ENCODE measurements around the gene STXBP5. TPM values are rescaled to one million over a fixed set of nuclear protein-coding genes. Genes with fewer than 3 reads are reported as not detected.

STXBP5 gene
- total RNA-seq = 28.6 and 29.5 TPM in 2 replicates

DNA sequence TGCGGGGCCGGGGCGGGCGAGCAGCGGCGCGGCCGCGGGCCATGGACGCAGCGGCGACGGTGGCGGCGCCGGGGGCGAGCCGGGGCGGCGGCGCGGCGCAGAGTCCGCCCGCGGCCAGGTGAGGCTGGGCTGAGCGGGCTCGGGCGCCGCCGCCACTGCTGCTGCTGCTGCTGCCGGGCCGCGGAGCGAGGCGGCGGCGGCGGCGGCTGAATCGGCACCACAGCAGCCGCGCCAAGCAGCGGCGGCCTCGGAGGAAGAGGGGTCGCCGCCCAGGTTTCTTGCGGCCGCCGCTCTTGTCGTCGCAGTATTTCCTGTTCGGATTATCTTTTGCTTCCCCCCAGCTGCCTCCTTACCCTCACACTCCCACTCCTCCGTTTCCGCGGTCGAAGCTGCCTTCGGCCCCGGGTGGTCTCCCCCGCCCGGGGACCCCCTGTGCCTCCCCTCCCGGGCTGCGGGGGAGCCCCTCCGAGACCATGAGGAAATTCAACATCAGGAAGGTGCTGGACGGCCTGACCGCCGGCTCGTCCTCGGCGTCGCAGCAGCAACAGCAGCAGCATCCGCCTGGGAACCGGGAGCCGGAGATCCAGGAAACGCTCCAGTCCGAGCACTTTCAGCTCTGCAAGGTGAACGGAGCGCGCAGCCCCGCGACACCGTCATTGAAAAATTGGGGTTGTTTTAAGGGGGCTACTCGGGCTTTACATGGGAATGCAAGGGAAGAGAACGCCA, at the start of gene STXBP5:
STXBP5 (plus strand) TSS at position 358 of the 726 bp plus-strand sequence; CDS start at position 474, 116 bp downstream.
- peak within 1 kb of the TSS; percentile 98 for H3K4me3 Mint-ChIP-seq
- H3K4me1 Mint-ChIP-seq = peaks cover 35% of the 10 kb centered on the region
- intact Hi-C loops (cut with micrococcal nuclease) = loop anchor here (5.0 to 10.0 kb wide), 2 partner anchors 118 to 1389 kb away; partner anchors contain the start of gene FBXO30
- peaks cover 3% of the 10 kb centered on the region for H3K9me3 Mint-ChIP-seq
- H3K27me3 Mint-ChIP-seq = no peaks in the 10 kb centered on the region
- DNase-seq = peak; percentile 81
- peaks cover 12% of the 10 kb centered on the region for H3K36me3 Mint-ChIP-seq (ENCODE audit: low read depth)
- peak within 1 kb of the TSS; percentile 93 for H3K27ac Mint-ChIP-seq

DNA sequence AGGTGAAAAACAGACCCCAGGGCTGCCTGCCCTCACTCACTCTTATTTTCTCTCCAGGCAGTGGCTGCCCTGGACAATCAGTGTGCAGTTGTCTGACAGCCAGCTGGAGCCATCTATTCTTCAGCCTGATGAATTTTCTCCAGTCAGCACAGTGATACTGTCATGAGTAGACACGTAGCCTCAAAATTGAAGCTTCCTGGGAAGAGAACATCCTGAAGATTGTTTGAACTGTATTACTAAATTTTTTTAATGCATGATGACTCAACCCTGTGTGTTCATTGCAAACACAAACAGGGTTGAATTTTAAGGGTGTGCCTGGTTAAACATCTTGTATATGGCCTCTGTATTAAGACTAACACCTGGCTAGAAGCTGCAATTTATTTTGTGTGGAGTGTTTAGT, 49.8 kb upstream of the STXBP5 start:
- H3K36me3 Mint-ChIP-seq (ENCODE audit: low read depth) = no peaks in the 10 kb centered on the region
- DNase-seq = no peak
- H3K9me3 Mint-ChIP-seq = peaks cover 10% of the 10 kb centered on the region
- peaks cover 3% of the 10 kb centered on the region for H3K27me3 Mint-ChIP-seq
- intact Hi-C loops (cut with micrococcal nuclease) = no loop called here
- H3K4me1 Mint-ChIP-seq = no peaks in the 10 kb centered on the region
- H3K4me3 Mint-ChIP-seq = no peak overlapping the region
- H3K27ac Mint-ChIP-seq = no peak overlapping the region

DNA sequence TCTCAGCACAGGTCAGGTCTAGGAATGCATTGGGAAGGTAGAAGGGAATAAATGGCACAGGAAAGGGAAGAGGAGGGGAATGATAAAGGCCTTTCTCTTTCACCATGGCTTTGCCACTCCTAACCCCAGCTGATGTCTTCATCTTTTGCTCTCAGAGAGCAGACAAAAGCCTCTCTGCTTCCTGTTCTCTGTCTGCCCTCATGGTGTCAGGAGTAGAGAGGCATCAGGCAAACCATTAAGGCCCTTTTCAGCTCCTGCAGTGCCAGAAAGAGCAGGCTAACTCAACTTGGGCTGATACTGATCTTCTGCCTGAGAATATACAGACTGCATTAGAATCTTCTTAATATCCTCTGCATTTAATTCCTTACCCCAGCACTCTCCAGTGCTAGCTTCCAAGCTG, 48.0 kb upstream of the STXBP5 start:
- no peaks in the 10 kb centered on the region for H3K36me3 Mint-ChIP-seq (ENCODE audit: low read depth)
- intact Hi-C loops (cut with micrococcal nuclease) = no loop called here
- H3K27me3 Mint-ChIP-seq = peaks cover 3% of the 10 kb centered on the region
- DNase-seq = no peak
- no peak overlapping the region for H3K4me3 Mint-ChIP-seq
- no peak overlapping the region for H3K27ac Mint-ChIP-seq
- H3K9me3 Mint-ChIP-seq = peaks cover 3% of the 10 kb centered on the region
- no peaks in the 10 kb centered on the region for H3K4me1 Mint-ChIP-seq

DNA sequence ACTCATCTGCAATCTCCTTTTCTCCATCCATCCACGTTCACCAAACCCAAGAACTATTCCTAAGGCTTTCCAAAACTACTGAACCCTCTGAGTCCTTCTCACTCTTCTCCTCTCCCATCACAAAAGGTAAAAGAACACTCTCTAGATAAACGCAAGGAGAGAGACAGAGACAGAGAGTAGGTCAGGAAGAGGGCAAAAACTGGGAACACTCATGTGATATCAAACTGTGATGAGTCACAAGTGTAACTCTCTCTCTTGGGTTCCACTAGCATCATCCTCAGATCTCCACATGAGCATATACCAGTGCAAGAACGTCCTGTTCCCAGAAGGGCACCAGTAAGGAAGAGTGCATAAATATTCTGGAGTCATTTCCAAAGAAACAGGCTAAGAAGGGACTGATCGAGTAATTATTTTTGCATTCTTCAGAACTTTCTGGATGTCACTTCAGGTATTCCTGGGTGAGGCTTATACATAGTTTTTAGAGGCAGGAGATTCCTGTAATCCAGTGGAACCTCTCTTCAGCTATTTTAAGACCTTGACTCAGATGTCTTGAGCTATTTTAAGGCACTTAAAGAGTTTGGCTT, 47.3 kb upstream of the STXBP5 start:
- no peak overlapping the region for H3K27ac Mint-ChIP-seq
- H3K4me1 Mint-ChIP-seq = no peaks in the 10 kb centered on the region
- no peaks in the 10 kb centered on the region for H3K36me3 Mint-ChIP-seq (ENCODE audit: low read depth)
- H3K9me3 Mint-ChIP-seq = no peaks in the 10 kb centered on the region
- peaks cover 3% of the 10 kb centered on the region for H3K27me3 Mint-ChIP-seq
- intact Hi-C loops (cut with micrococcal nuclease) = no loop called here
- H3K4me3 Mint-ChIP-seq = no peak overlapping the region
- DNase-seq = no peak

DNA sequence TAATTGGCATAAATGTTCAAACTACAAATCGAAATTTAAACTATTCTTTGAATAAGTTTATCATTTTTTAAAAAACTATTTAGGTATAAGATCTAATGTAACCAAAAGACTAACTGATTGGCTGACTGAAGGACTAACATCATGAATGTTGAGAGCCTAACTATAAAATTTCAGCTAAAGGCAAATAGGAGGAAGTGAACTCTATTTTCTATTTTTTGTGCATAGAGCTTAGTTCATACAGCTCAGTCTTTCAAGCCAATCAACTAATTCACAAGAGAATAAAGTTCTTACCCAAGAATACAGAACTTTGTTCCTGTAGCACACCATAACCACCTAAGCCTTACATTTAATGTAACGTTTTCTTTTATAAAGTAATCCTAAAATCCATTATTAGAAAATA, 46.3 kb upstream of the STXBP5 start:
- H3K27ac Mint-ChIP-seq = no peak overlapping the region
- peaks cover 3% of the 10 kb centered on the region for H3K27me3 Mint-ChIP-seq
- no peaks in the 10 kb centered on the region for H3K9me3 Mint-ChIP-seq
- H3K4me1 Mint-ChIP-seq = no peaks in the 10 kb centered on the region
- no peaks in the 10 kb centered on the region for H3K36me3 Mint-ChIP-seq (ENCODE audit: low read depth)
- no peak overlapping the region for H3K4me3 Mint-ChIP-seq
- DNase-seq = no peak
- intact Hi-C loops (cut with micrococcal nuclease) = no loop called here

DNA sequence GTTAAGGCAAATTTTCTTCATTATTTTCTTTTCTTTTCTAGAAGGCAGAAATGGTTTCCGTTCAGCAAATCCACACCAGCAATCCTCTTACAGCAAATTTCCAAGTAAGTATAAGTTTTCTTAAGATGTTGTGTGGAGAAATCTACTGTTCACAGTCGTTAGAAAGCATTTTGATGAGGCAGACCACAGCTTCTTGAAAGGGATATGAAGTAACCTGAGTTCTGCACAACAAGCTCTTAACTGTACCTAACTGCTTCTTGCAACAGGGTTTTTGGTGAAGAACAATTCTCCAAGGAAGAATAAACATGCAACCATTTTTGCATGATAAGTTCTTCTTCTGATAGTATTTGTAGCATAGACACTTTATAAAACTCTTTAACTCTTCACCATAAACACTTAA, 45.3 kb upstream of the STXBP5 start:
- no peak for DNase-seq
- Mint-ChIP-seq H3K36me3 (ENCODE audit: low read depth) (no peaks in the 10 kb centered on the region), H3K4me3 (no peak overlapping the region), H3K27ac (no peak overlapping the region), H3K9me3 (no peaks in the 10 kb centered on the region), H3K27me3 (peaks cover 3% of the 10 kb centered on the region), H3K4me1 (no peaks in the 10 kb centered on the region)
- intact Hi-C loops (cut with micrococcal nuclease) = no loop called here

DNA sequence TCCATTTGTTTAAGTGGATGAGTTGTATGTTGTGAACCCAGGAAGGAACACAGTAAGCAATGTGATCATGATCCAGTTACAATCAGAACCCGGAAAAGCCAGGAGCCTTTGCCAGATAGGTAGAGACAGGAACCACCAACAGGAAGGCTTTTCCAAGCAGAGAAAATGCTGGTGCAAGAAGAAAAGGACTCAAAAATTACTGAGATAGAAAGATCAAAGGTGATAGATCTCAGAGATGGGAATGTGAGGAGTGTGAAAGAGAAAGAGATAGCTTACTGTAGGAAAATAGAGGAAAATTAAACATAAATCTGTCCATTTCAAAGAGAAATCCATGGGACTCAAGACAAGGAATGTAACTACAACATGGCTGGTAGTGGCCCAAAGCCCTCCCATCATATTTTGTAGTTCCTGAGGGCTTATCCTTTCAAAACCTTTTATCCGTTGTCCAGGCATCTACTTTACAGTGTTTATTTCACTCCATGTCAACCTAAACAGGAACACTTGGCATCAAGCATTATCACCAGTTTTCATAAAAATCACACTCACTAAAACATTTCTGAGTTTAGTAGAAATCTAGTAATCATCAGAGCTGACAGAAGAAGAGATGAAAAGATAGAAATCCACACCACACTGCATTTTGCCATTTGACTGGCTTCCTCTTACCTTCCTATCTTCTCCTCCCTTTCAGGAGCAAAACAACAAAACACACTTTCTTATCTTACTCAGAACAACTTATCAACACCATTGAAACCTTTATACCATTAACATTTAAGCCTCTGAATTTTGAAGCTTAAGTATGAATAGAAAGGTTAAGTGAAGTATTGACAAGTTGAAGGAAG, 44.5 kb upstream of the STXBP5 start:
- intact Hi-C loops (cut with micrococcal nuclease) = no loop called here

DNA sequence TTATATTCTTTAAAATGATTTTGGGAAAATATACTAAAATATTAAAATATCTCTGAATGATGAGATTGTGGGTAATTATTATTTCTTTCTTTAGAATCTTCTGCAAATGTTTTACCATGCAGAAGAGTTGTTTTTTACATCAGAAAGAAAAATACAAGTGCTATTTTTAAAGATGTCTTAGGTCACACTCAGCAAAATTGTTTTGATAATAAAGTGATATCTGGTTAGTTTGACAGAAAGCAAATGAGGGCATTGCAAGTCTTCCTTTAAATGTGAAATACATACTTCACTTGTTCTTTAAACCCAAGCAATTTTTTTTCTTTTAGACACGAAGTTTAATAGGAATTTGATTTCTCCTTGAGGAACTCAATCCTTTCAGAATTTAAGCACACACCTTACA, 43.6 kb upstream of the STXBP5 start:
- no peak for DNase-seq

More for the DNA sequence above, 44.5 kb upstream of the STXBP5 start:
- Mint-ChIP-seq H3K27me3 (peaks cover 3% of the 10 kb centered on the region), H3K27ac (no peak overlapping the region), H3K36me3 (ENCODE audit: low read depth) (no peaks in the 10 kb centered on the region), H3K4me3 (no peak overlapping the region), H3K4me1 (no peaks in the 10 kb centered on the region), H3K9me3 (no peaks in the 10 kb centered on the region)
- no peak for DNase-seq

DNA sequence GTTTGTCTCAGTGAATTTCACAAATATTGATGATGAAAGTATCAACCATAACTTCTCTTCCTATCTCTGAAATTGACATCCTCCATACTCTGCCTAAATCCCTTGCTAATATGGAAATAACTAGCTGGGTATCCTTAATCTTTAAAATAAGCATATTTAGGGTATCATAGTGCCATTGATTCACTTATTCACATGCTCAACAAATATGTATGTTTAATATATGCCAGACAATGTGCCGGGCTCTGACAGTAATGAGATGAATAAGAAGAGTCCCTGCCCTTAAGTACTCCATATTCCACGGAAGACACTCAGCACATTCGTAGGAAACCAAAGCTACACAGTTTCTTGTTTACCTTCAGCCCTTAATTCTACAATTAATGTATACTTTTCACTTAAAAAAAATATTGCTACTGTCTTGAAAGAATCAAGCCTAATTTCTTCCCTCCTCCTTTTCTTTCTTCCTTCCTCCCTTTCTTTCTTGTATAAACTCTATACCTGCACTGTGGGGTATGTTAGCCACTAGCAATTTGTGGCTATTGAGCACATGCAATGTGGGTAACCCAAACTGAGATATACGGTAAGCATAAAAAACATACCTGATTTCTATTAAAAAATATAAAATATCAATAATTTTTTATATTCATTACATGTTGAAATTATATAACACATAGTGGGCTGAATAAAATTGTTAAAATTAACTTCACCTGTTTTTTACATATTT, 42.8 kb upstream of the STXBP5 start:
- no peak overlapping the region for H3K4me3 Mint-ChIP-seq
- H3K27ac Mint-ChIP-seq = no peak overlapping the region
- no peaks in the 10 kb centered on the region for H3K9me3 Mint-ChIP-seq
- H3K4me1 Mint-ChIP-seq = no peaks in the 10 kb centered on the region
- peaks cover 3% of the 10 kb centered on the region for H3K27me3 Mint-ChIP-seq
- no peaks in the 10 kb centered on the region for H3K36me3 Mint-ChIP-seq (ENCODE audit: low read depth)
- intact Hi-C loops (cut with micrococcal nuclease) = no loop called here
- DNase-seq = no peak

More for the DNA sequence above, 43.6 kb upstream of the STXBP5 start:
- Mint-ChIP-seq H3K9me3 (no peaks in the 10 kb centered on the region), H3K27ac (no peak overlapping the region), H3K4me1 (no peaks in the 10 kb centered on the region), H3K36me3 (ENCODE audit: low read depth) (no peaks in the 10 kb centered on the region), H3K4me3 (no peak overlapping the region), H3K27me3 (peaks cover 3% of the 10 kb centered on the region)
- intact Hi-C loops (cut with micrococcal nuclease) = no loop called here

DNA sequence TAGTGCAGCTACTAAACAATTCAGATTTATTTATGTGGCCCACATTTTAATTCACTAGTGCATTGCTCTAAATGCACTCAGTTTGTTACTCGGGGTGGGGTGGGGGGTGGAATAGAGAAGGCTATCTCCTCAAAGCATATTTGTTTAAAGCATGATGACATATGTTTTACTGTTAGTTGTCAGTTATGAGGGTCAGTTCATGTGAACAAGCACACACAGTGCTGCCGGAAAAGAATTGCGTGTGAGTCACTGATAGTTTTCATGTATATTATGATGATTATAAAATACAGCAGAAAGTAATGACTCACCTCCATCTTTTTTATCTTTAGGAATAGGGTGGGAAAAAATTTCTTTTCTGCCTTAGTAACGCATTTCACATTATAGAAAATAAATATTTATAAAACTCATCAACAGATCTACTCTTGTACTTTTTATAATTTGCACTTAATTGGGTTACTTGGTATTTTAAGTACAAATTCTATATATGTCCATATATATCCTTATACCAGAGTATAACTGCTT, 42.2 kb upstream of the STXBP5 start:
- no peaks in the 10 kb centered on the region for H3K4me1 Mint-ChIP-seq
- intact Hi-C loops (cut with micrococcal nuclease) = no loop called here
- H3K36me3 Mint-ChIP-seq (ENCODE audit: low read depth) = no peaks in the 10 kb centered on the region
- DNase-seq = no peak
- H3K27ac Mint-ChIP-seq = no peak overlapping the region
- no peak overlapping the region for H3K4me3 Mint-ChIP-seq
- H3K27me3 Mint-ChIP-seq = peaks cover 3% of the 10 kb centered on the region
- no peaks in the 10 kb centered on the region for H3K9me3 Mint-ChIP-seq

DNA sequence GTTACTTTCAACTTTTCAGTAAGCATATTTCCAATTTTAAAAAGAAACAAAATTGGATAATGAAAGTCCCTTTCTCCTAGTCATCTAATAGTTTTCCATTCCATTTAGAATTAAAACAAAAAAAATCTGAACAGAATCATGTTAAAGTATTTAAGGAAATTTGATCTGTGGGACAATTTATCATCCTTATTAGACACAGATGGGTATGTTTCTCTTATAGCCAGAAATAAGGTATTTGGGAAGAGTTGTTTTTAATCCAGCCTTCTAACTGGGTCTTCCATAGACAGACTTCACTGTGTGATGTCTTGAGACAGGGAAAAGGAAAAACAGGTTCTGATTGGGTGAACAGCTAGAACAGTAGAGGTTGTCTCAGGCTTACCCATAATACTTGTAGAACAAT, 39.5 kb upstream of the STXBP5 start:
- no peaks in the 10 kb centered on the region for H3K9me3 Mint-ChIP-seq
- no peak overlapping the region for H3K4me3 Mint-ChIP-seq
- H3K27ac Mint-ChIP-seq = no peak overlapping the region
- no peak for DNase-seq
- no peaks in the 10 kb centered on the region for H3K27me3 Mint-ChIP-seq
- no peaks in the 10 kb centered on the region for H3K4me1 Mint-ChIP-seq
- intact Hi-C loops (cut with micrococcal nuclease) = no loop called here
- no peaks in the 10 kb centered on the region for H3K36me3 Mint-ChIP-seq (ENCODE audit: low read depth)

DNA sequence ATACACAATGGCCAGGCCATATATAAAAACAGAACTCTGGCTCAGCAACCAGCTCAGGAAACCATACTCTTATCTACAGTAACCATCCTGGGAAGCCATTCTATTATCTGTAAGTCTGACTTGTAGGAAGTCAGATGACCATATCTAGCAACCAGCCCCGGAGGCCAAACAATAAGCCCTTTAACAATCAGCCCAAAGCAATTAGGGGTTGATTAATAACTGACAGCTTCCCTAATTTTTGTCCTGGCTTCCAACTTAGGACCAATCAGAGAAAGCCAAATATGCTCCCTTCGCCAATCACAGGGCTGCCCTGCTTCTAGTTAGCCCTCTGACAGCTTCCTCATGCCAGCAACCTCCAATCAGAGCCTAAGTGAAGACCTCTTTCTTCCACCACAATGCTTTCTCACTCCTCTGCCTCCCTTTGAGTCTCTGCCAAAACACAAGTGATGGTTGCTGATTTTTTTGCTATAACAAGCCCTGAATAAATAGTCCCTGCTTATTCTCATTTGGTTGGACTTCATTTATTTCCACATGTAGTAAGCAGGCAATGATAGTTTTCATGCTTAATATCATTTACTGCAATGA, 37.8 kb upstream of the STXBP5 start:
- H3K4me3 Mint-ChIP-seq = no peak overlapping the region
- H3K27me3 Mint-ChIP-seq = no peaks in the 10 kb centered on the region
- intact Hi-C loops (cut with micrococcal nuclease) = no loop called here

DNA sequence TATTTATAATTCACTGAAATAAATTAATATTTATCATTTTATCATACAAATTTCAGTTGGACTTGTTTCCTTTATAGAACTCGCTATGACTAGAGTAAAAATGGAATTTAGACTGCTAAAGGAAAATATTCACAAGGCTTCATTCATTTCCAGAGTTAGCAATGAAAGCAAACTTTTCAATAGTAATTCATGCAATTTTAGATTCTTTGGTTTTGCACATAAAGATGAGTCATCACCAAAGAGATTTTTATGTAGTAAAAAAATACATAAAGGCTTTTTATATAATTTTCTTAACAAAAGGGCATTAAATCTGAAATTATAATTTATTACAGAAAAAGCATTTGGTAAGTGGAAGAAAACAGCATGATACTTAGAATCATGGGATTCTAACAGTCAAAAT, 37.2 kb upstream of the STXBP5 start:
- DNase-seq = no peak
- no peaks in the 10 kb centered on the region for H3K27me3 Mint-ChIP-seq
- no peaks in the 10 kb centered on the region for H3K9me3 Mint-ChIP-seq
- no peak overlapping the region for H3K27ac Mint-ChIP-seq
- intact Hi-C loops (cut with micrococcal nuclease) = no loop called here
- no peaks in the 10 kb centered on the region for H3K36me3 Mint-ChIP-seq (ENCODE audit: low read depth)
- H3K4me3 Mint-ChIP-seq = no peak overlapping the region
- no peaks in the 10 kb centered on the region for H3K4me1 Mint-ChIP-seq

More for the DNA sequence above, 37.8 kb upstream of the STXBP5 start:
- DNase-seq = no peak
- H3K9me3 Mint-ChIP-seq = no peaks in the 10 kb centered on the region
- no peak overlapping the region for H3K27ac Mint-ChIP-seq
- H3K36me3 Mint-ChIP-seq (ENCODE audit: low read depth) = no peaks in the 10 kb centered on the region
- H3K4me1 Mint-ChIP-seq = no peaks in the 10 kb centered on the region
